ENCODE data around the gene RND1.

DNA sequence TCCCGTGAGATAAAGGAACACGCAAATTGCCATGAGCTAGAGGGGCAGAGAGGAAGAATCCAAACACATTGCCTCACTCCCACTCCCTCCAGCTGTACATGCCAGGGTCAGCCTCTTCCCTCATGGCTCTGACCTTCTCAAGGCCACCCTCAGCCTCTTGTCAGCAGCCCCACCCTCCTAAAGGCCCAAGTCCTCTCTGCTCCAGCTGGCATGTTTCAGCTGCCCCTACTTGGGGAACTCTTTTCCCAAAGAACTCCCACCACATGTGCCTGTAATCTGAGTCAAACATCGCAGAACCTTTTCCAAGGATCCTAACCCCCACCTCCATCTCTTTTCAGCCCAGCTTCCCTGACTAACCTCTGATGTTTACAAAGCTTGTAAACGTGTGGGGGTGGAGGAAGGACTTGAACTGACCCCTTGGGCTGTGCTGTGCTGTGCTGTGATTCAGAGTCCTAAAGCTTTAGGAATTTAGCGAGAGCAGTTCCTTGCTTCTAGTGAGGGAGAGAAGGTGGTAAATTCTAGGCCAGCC, 54.7 kb downstream of the RND1 start:
- no peak for TF ChIP-seq POLR2A (IDR thresholded peaks at IDR 0.05)
- TF ChIP-seq, protein P1, sequence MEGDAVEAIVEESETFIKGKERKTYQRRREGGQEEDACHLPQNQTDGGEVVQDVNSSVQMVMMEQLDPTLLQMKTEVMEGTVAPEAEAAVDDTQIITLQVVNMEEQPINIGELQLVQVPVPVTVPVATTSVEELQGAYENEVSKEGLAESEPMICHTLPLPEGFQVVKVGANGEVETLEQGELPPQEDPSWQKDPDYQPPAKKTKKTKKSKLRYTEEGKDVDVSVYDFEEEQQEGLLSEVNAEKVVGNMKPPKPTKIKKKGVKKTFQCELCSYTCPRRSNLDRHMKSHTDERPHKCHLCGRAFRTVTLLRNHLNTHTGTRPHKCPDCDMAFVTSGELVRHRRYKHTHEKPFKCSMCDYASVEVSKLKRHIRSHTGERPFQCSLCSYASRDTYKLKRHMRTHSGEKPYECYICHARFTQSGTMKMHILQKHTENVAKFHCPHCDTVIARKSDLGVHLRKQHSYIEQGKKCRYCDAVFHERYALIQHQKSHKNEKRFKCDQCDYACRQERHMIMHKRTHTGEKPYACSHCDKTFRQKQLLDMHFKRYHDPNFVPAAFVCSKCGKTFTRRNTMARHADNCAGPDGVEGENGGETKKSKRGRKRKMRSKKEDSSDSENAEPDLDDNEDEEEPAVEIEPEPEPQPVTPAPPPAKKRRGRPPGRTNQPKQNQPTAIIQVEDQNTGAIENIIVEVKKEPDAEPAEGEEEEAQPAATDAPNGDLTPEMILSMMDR (IDR thresholded peaks at IDR 0.05), result no peak

Measured in lower leg skin (tissue), 3 donors.